Activated CD8-positive, alpha-beta memory T cell treated with anti-CD3 and anti-CD28 coated beads, Interleukin-2, amount 10 ng/mL, durations not matched to agents 7 days and 5 days (primary cell): ENCODE data around the gene RNASE13. TPM values are rescaled to one million over a fixed set of nuclear protein-coding genes. Genes with fewer than 3 reads are reported as not detected.

ENCODE experiments used
- ATAC-seq: fragments of 150-1000 bp; cut with Tn5 transposase; one replicate; pipeline ENCODE4 v1.10.0; 2021; ENCODE audit warnings: moderate library complexity
- CTCF ChIA-PET: fragments of 350-600 bp; sonication (Branson Sonifier 250); formaldehyde crosslinking; loops from one replicate; lab custom pipeline; 2021; ENCODE audit warnings: antibody characterized with exemption; lab: Charles Lee
- DNase-seq: peaks from one replicate; pipeline ENCODE4 v3.0.0-alpha.2; 2020
- H3K27ac Mint-ChIP-seq: one replicate; pipeline ENCODE4 v1.8.0; 2021; ENCODE audit warnings: mild to moderate bottlenecking, mixed read lengths
- H3K27me3 Mint-ChIP-seq: one replicate; pipeline ENCODE4 v1.8.0; 2021; ENCODE audit warnings: mixed read lengths
- H3K36me3 Mint-ChIP-seq: one replicate; pipeline ENCODE4 v1.8.0; 2021; ENCODE audit warnings: mild to moderate bottlenecking, mixed read lengths
- H3K4me1 Mint-ChIP-seq: one replicate; pipeline ENCODE4 v1.8.0; 2021; ENCODE audit warnings: mixed read lengths
- H3K4me3 Mint-ChIP-seq: one replicate; pipeline ENCODE4 v1.8.0; 2021; ENCODE audit warnings: mild to moderate bottlenecking, moderate library complexity, mixed read lengths
- H3K9me3 Mint-ChIP-seq: one replicate; pipeline ENCODE4 v1.8.0; 2022; ENCODE audit warnings: low read depth, mixed read lengths
- total RNA-seq, 2 experiments: library from RNA; stranded (reverse); gene quantifications; one replicate each; pipeline ENCODE4 v1.2.3, GENCODE V29; 2021

Gene RNASE13
- total RNA-seq, 2 experiments from 2014 or later, result not detected

GRCh38 chr14:21072031-21072473 lies 37.4 kb upstream of the RNASE13 start:
- no peaks in the 10 kb centered on the region for H3K9me3 Mint-ChIP-seq
- ATAC-seq (no peak), DNase-seq (no peak)
- peaks cover 31% of the 10 kb centered on the region for H3K4me1 Mint-ChIP-seq
- no peak overlapping the region for H3K27ac Mint-ChIP-seq
- H3K4me3 Mint-ChIP-seq, result no peak overlapping the region
- CTCF ChIA-PET, result interaction anchor here (0.7 to 5.9 kb wide), 9 partner anchors 10 to 101 kb away, joined by 3 to 74 read pairs (median 6); partner anchors contain the start of gene TMEM253
- H3K36me3 Mint-ChIP-seq, result no peaks in the 10 kb centered on the region
- H3K27me3 Mint-ChIP-seq, result peaks cover 60% of the 10 kb centered on the region

DNA sequence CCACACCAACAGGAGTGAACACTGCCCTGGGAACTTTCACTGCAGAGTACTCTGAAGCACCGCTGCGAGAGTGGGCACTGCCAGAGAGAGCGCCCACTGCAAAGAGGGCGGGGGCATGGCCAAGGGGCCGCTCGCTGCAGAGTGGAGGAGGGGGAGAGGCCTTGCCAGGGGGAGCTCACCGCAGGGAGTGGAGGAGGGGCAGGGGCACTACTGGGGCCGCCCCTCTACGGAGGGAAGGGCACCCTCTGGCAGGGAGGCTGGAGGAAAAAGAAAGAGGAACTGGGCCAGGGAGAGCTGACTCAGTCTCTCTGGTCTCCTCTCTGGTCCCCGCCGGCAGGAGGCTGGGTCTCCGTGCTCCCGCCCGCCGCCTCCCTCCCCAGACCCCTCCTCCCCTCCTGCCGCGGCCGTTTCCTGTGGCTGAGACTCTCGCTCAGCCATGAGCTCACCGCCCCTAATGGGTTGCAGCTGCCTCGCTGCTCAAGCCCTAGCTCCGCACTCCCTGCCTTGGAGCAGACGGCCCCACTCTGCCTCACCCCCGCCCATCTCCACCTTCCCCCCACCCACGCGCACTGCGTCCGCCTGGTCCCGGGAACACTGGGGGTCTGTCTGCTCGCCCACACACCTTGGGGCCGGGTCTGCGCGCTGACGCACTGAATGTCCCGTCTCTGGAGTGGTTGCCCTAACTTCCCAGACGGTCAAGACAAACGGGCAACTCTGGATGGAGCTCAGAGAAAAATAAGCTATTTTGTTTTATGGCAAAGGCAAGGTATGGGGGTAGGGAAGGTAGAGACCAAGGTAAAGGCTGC lies 36.8 kb upstream of the RNASE13 start:
- H3K4me1 Mint-ChIP-seq, result peaks cover 31% of the 10 kb centered on the region
- ATAC-seq (peak; percentile 57), DNase-seq (peak; percentile 71)
- peaks cover 65% of the 10 kb centered on the region for H3K27me3 Mint-ChIP-seq
- peak overlapping the region; percentile 62 for H3K4me3 Mint-ChIP-seq
- H3K9me3 Mint-ChIP-seq, result no peaks in the 10 kb centered on the region
- H3K27ac Mint-ChIP-seq, result no peak overlapping the region
- CTCF ChIA-PET, result interaction anchor here (1.0 to 5.9 kb wide), 10 partner anchors 17 to 101 kb away, joined by 3 to 74 read pairs (median 6); partner anchors contain the start of gene TMEM253
- H3K36me3 Mint-ChIP-seq, result no peaks in the 10 kb centered on the region

DNA sequence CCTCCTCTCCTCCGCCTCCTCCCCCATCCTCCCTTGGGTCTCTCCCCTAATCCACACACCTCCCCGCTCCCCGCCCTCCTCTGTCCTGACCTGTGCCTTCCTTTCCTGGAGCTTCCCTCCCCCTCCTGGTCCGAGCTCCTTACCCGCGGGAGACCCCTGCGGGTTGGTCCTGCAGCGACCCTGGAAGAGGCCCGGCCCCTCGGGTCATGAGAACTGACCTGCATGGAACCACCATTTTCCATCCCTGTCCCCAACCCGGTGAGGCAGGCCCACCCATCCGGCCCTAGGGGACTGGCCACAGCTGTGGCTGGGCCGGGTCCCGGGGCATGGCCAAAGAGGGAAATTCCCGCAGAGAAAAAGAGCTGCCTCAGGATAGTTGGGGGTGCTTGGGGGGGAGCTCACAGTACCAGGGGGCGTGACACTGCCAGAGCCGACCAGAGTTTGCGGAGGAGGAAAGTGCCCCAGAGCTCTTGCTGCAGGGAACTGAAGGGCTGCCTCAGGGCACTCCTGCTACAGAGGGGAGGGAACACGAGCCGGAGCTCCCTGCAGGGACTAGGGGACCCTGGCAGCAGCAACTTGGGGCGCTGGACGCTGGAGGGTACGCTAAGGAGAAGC lies 36.1 kb upstream of the RNASE13 start:
- H3K27ac Mint-ChIP-seq, result no peak overlapping the region
- DNase-seq, result no peak

GRCh38 chr14:21070083-21070609 lies 35.5 kb upstream of the RNASE13 start, which contains the start of gene ARHGEF40:
ARHGEF40 (plus strand) TSS chr14:21070304; CDS start chr14:21070397, 93 bp downstream.
- ATAC-seq (peak; percentile 13), DNase-seq (no peak)
- no peaks in the 10 kb centered on the region for H3K36me3 Mint-ChIP-seq
- H3K4me1 Mint-ChIP-seq, result peaks cover 31% of the 10 kb centered on the region
- H3K27ac Mint-ChIP-seq, result no peak within 1 kb of the TSS
- no peaks in the 10 kb centered on the region for H3K9me3 Mint-ChIP-seq
- peaks cover 78% of the 10 kb centered on the region for H3K27me3 Mint-ChIP-seq
- CTCF ChIA-PET, result interaction anchor here (0.8 to 5.9 kb wide), 9 partner anchors 18 to 92 kb away, joined by 3 to 74 read pairs (median 6); no protein-coding TSS in a partner anchor
- H3K4me3 Mint-ChIP-seq, result peak within 1 kb of the TSS; percentile 62

More for the DNA sequence above, 36.1 kb upstream of the RNASE13 start:
- CTCF ChIA-PET, result interaction anchor here (0.8 to 5.9 kb wide), 10 partner anchors 17 to 93 kb away, joined by 3 to 74 read pairs (median 6); no protein-coding TSS in a partner anchor
- ATAC-seq, result peak; percentile 28
- Mint-ChIP-seq H3K4me1 (peaks cover 31% of the 10 kb centered on the region), H3K27me3 (peaks cover 72% of the 10 kb centered on the region), H3K4me3 (peak overlapping the region; percentile 62), H3K9me3 (no peaks in the 10 kb centered on the region), H3K36me3 (no peaks in the 10 kb centered on the region)

GRCh38 chr14:21069388-21070082 lies 34.9 kb upstream of the RNASE13 start:
- ATAC-seq (no peak), DNase-seq (no peak)
- Mint-ChIP-seq H3K27ac (no peak overlapping the region), H3K27me3 (peaks cover 84% of the 10 kb centered on the region), H3K9me3 (no peaks in the 10 kb centered on the region), H3K36me3 (no peaks in the 10 kb centered on the region), H3K4me3 (peak overlapping the region; percentile 47), H3K4me1 (peaks cover 31% of the 10 kb centered on the region)
- CTCF ChIA-PET, result interaction anchor here (1.0 to 5.9 kb wide), 16 partner anchors 18 to 92 kb away, joined by 3 to 109 read pairs (median 16); partner anchors contain the start of genes TMEM253 and ZNF219

DNA sequence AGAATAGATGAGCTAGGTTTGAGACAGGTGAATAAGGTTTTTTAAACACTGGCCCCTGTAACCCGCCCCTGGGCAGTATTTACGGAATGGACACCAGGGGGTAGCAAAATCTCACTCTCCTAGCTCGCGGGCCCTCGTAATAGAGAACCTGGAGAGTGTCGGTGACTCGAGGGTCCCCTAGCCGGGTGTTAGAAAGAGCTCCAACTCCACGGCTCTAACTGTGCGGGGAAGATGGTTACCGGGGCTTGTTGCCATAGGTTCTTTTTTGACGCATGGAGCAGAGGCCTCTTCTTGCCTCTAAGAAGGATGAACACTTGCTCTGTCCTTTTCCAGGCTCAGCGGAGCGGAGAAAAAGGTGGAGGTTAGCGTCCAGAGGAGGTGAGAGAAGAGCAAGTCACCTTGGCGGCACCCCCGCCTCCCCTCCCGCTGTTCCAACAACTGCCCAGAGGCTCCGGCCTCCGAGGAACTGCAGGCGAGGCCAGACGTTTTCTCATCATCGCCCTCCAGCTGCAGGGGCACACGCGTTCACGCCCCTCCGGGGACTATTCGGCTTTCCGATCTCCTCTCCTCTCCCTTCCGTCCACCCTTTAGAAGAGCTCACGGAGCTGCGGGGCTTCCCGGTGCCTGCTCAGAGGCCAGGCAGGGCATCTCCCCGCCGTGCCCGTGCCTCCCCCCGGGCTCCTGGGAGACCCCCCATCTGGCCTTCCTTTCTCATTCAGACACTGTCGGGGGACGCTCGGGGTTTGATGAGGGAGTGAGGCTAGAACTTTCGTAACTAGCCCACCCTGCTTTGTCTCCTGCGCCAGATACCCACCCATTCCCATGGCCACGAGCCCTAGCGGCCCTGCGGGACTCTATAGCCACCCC lies 34.1 kb upstream of the RNASE13 start:
- peak; percentile 62 for ATAC-seq
- CTCF ChIA-PET, result interaction anchor here (1.0 to 5.0 kb wide), 20 partner anchors 12 to 186 kb away, joined by 3 to 109 read pairs (median 5); partner anchors contain the start of genes TMEM253 and ZNF219
- peaks cover 31% of the 10 kb centered on the region for H3K4me1 Mint-ChIP-seq
- no peak overlapping the region for H3K27ac Mint-ChIP-seq
- no peak overlapping the region for H3K4me3 Mint-ChIP-seq
- no peaks in the 10 kb centered on the region for H3K36me3 Mint-ChIP-seq
- H3K9me3 Mint-ChIP-seq, result no peaks in the 10 kb centered on the region
- DNase-seq, result peak; percentile 64
- peaks cover 89% of the 10 kb centered on the region for H3K27me3 Mint-ChIP-seq

DNA sequence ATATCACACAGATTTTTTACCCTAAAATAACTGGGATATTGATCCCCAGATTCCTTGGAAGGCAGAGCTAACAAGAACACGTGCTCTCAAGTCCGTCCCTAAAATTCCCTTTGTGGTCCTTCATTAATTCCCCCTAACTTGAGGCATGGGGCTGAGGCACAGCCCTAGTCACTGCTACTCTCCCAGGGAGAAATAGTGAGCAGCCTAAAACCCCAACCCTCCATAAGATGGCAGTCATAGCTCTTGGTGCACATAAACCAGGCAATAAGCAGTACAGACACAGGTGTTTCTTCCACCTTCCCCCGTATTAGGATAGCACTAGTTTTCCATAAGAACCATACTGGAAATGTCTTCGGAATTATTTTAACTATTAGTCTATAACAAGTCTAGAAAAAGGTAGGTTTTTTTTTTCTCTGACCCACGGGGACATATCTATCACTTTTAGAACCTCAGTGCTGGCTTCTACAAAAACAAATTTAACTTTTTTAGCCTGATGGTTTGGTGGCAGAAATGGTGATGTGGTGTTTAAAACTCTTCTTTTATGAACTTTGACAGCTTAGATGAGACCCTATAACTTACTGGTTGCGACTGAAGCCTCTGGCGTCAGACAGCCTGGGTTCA lies 32.4 kb upstream of the RNASE13 start:
- H3K27me3 Mint-ChIP-seq, result peaks cover 90% of the 10 kb centered on the region
- peaks cover 29% of the 10 kb centered on the region for H3K4me1 Mint-ChIP-seq

DNA sequence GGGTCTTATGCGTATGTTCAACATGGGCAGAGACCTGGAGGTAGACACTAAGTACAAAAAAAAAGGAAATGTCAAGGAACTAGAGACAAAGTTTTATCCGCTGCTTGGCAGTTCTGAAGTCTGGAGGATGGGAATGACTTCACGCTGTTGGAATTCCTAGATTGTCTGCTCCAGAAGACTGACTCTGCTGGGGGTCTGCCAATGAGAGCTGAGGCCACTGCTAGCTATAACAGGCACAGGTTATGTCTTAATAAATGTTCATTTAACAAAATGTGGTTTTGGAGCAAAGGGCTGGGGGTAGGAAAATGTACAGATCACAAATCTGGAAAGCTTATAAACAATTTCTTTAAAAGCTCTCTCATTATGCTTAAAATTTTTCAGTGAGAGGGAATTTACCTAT lies 28.9 kb upstream of the RNASE13 start:
- no peaks in the 10 kb centered on the region for H3K9me3 Mint-ChIP-seq
- peaks cover 2% of the 10 kb centered on the region for H3K4me1 Mint-ChIP-seq
- ATAC-seq (no peak), DNase-seq (no peak)
- H3K27ac Mint-ChIP-seq, result no peak overlapping the region
- no peaks in the 10 kb centered on the region for H3K36me3 Mint-ChIP-seq
- no peak overlapping the region for H3K4me3 Mint-ChIP-seq
- H3K27me3 Mint-ChIP-seq, result peaks cover 76% of the 10 kb centered on the region
- CTCF ChIA-PET, result interaction anchor here (0.7 to 1.5 kb wide), 3 partner anchors 36 to 48 kb away, joined by 3 to 4 read pairs (median 3); no protein-coding TSS in a partner anchor

More for the DNA sequence above, 32.4 kb upstream of the RNASE13 start:
- Mint-ChIP-seq H3K27ac (no peak overlapping the region), H3K4me3 (no peak overlapping the region), H3K36me3 (no peaks in the 10 kb centered on the region), H3K9me3 (no peaks in the 10 kb centered on the region)
- ATAC-seq (no peak), DNase-seq (no peak)
- CTCF ChIA-PET, result interaction anchor here (1.2 to 5.0 kb wide), 13 partner anchors 10 to 188 kb away, joined by 3 to 109 read pairs (median 12); partner anchors contain the start of gene TMEM253

DNA sequence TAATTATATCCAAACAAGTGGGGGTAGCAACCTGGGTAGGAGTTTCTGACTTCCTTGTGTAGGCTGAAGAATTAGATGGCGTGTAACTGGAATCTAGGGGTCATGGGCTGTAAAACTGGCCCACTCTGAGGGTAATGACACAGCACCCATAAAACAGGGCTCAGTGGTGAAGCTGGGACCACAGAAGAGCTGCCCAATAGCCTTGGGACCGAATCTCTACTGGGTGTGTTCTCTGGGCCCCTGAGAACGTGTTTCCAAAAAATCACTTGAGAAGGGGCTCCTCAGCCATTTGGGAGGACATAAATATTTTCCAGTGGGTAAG lies 26.7 kb upstream of the RNASE13 start:
- no peak overlapping the region for H3K4me3 Mint-ChIP-seq
- peaks cover 57% of the 10 kb centered on the region for H3K27me3 Mint-ChIP-seq
- H3K36me3 Mint-ChIP-seq, result no peaks in the 10 kb centered on the region
- H3K4me1 Mint-ChIP-seq, result peaks cover 5% of the 10 kb centered on the region
- H3K9me3 Mint-ChIP-seq, result no peaks in the 10 kb centered on the region
- ATAC-seq (no peak), DNase-seq (no peak)
- CTCF ChIA-PET, result interaction anchor here (0.6 to 1.7 kb wide), 6 partner anchors 17 to 43 kb away, joined by 3 to 6 read pairs (median 3); no protein-coding TSS in a partner anchor
- no peak overlapping the region for H3K27ac Mint-ChIP-seq

DNA sequence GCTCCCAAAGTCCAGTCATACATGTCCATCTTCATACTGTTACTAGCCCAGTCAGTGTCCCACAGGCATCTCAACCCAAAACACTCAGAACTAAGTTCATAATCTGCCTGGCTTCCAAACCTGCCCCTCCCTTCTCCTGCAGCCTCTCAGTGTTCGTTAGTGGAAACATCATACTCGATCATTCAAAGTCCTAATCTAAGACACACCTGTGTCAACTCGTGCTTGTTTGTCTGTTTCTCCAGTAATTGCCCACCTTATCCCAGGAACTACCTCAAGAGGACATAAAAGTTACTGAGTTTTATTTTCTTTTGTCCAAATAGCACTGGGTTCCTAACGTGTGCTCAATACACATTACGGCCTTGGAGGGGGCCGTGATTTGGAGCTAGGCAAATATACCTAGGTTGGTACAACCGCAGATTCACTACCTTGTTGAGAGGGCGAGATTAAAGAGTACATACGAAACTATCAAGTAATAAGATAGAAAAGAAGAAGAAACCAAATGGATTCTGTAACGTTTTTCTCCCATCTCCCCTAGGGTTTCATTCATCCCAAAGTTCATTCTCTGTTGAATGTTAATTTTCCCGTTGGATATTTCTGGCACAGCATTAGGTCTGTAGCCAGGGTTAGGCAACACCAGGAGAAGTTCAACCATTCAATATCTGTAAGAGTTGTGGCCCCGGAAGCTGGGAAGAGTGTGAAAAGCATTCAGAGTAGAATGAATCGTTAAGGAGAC lies 26.2 kb upstream of the RNASE13 start:
- ATAC-seq (no peak), DNase-seq (no peak)
- H3K27ac Mint-ChIP-seq, result no peak overlapping the region
- H3K36me3 Mint-ChIP-seq, result no peaks in the 10 kb centered on the region
- CTCF ChIA-PET, result interaction anchor here (0.6 to 1.1 kb wide), 4 partner anchors 29 to 46 kb away, joined by 3 to 5 read pairs (median 3); no protein-coding TSS in a partner anchor
- no peaks in the 10 kb centered on the region for H3K9me3 Mint-ChIP-seq
- H3K4me3 Mint-ChIP-seq, result no peak overlapping the region
- H3K4me1 Mint-ChIP-seq, result peaks cover 5% of the 10 kb centered on the region
- H3K27me3 Mint-ChIP-seq, result peaks cover 52% of the 10 kb centered on the region
